HepG2 (cell line): ENCODE data around the gene SLC26A4. TPM values are rescaled to one million over a fixed set of nuclear protein-coding genes. Genes with fewer than 3 reads are reported as not detected.

Experiments
- BHLHE40 ChIP-seq: IDR thresholded peaks from 2 replicates; pipeline ENCODE4 v1.6.1; 2011; ENCODE audit warnings: low read length, improper control_type of control experiment
- CHD4 ChIP-seq: fragments of 200-600 bp; sonication (generic); IDR thresholded peaks from 2 replicates; pipeline ENCODE4 v1.7.0; 2017; ENCODE audit warnings: mild to moderate bottlenecking, low read length, borderline replicate concordance
- GPN1 ChIP-seq: sonication (generic); formaldehyde crosslinking; IDR thresholded peaks from 2 replicates; pipeline ENCODE4 v1.5.1; 2020; ENCODE audit warnings: missing genetic modification reagents, borderline replicate concordance
- HNF4G ChIP-seq, 2 experiments: sonication (generic) in 1 of 2; formaldehyde crosslinking in 1 of 2; IDR thresholded peaks; 2 replicates each; pipeline versions ENCODE4 v1.4.0 to v1.6.1; 2011 to 2020; ENCODE audit warnings: borderline replicate concordance in 2 of 2, low read depth in 2 of 2, mild to moderate bottlenecking in 2 of 2, low read length in 1 of 2, missing genetic modification reagents in 1 of 2, moderate library complexity in 1 of 2
- ISL2 ChIP-seq: sonication (generic); formaldehyde crosslinking; IDR thresholded peaks from 2 replicates; pipeline ENCODE4 v1.5.0; 2020; ENCODE audit warnings: missing genetic modification reagents
- MAF1 ChIP-seq: sonication (generic); formaldehyde crosslinking; IDR thresholded peaks from 2 replicates; pipeline ENCODE4 v1.5.0; 2020; ENCODE audit warnings: missing genetic modification reagents, borderline replicate concordance
- MED1 ChIP-seq: sonication (generic); formaldehyde crosslinking; IDR thresholded peaks from 2 replicates; pipeline ENCODE4 v1.4.0; 2020; ENCODE audit warnings: missing genetic modification reagents
- PHF5A ChIP-seq: IDR thresholded peaks from one replicate; pipeline ENCODE4 v1.6.1; 2018; ENCODE audit warnings: low read depth, missing genetic modification reagents; ENCODE audit not compliant: unreplicated experiment
- SMAD9 ChIP-seq: sonication (generic); formaldehyde crosslinking; IDR thresholded peaks from 2 replicates; pipeline ENCODE4 v1.5.1; 2020; ENCODE audit warnings: mild to moderate bottlenecking, missing genetic modification reagents
- SYNCRIP ChIP-seq: fragments of 200-400 bp; formaldehyde crosslinking; IDR thresholded peaks from 2 replicates; pipeline ENCODE4 v1.6.1; 2018; ENCODE audit warnings: mild to moderate bottlenecking, low read depth, low read length; ENCODE audit not compliant: insufficient read depth
- TAF1 ChIP-seq: sonication (generic); formaldehyde crosslinking; IDR thresholded peaks from 2 replicates; pipeline ENCODE4 v1.4.0; 2020; ENCODE audit warnings: missing genetic modification reagents
- THAP11 ChIP-seq: IDR thresholded peaks from 2 replicates; pipeline ENCODE4 v1.6.1; 2016; ENCODE audit warnings: missing biosample characterization, missing genetic modification reagents
- ZMYM4 ChIP-seq: sonication (generic); formaldehyde crosslinking; IDR thresholded peaks from 2 replicates; pipeline ENCODE4 v1.8.1; 2023; ENCODE audit warnings: mild to moderate bottlenecking, missing genetic modification reagents
- ZNF230 ChIP-seq: sonication (generic); formaldehyde crosslinking; IDR thresholded peaks from 2 replicates; pipeline ENCODE4 v1.4.0; 2020; ENCODE audit warnings: mild to moderate bottlenecking, missing genetic modification reagents
- ZNF337 ChIP-seq: sonication (generic); formaldehyde crosslinking; IDR thresholded peaks from 2 replicates; pipeline ENCODE4 v1.5.1; 2020; ENCODE audit warnings: missing genetic modification reagents, low read depth, mild to moderate bottlenecking, borderline replicate concordance
- ZNF607 ChIP-seq: sonication (generic); formaldehyde crosslinking; IDR thresholded peaks from 2 replicates; pipeline ENCODE4 v1.5.1; 2020; ENCODE audit warnings: missing genetic modification reagents, mild to moderate bottlenecking, borderline replicate concordance
- ZNF616 ChIP-seq: sonication (generic); formaldehyde crosslinking; IDR thresholded peaks from 2 replicates; pipeline ENCODE4 v1.5.0; 2020; ENCODE audit warnings: low read depth, mild to moderate bottlenecking, missing genetic modification reagents
- polyA plus RNA-seq, 8 experiments: library from polyadenylated mRNA; depleted of rRNA in 3 of 8; stranded (reverse) in 7 of 8; unstranded in 1 of 8; fragments of >200 nt; fragmentation: Illumina TruSeq in 4 of 8; extraction: Trizol in 4 of 8; gene quantifications; 2 replicates each; pipeline versions ENCODE4 v1.2.1 to v1.2.3, GENCODE V29; 2011 to 2016; ENCODE audit warnings: low read depth in 4 of 8, missing spikeins in 1 of 8, mixed read lengths in 1 of 8; ENCODE audit not compliant: insufficient read depth in 1 of 8
- total RNA-seq, 5 experiments: library from RNA; depleted of rRNA; stranded (reverse); fragments of >200 nt; fragmentation: Illumina TruSeq; extraction: Trizol; gene quantifications; 2 replicates each; pipeline ENCODE4 v1.2.3, GENCODE V29; 2016; ENCODE audit warnings: low read depth in 1 of 5
- TF ChIP-seq, protein P1 (sequence below), 2 experiments: sonication (generic) in 1 of 2; formaldehyde crosslinking in 1 of 2; IDR thresholded peaks; 2 replicates each; pipeline versions ENCODE4 v1.6.1 to v1.9.0; 2014 to 2022; ENCODE audit warnings: antibody characterized with exemption in 1 of 2, borderline replicate concordance in 1 of 2, inconsistent platforms in 1 of 2, low read depth in 1 of 2, missing genetic modification reagents in 1 of 2
- TF ChIP-seq, protein P2 (sequence below): conservative IDR thresholded peaks from 2 replicates; pipeline ENCODE4 v1.6.1; 2018; ENCODE audit warnings: missing genetic modification reagents
- TF ChIP-seq, protein P3 (sequence below): sonication (generic); formaldehyde crosslinking; IDR thresholded peaks from 2 replicates; pipeline ENCODE4 v1.9.0; 2021; ENCODE audit warnings: missing genetic modification reagents, mild to moderate bottlenecking, borderline replicate concordance

SLC26A4 gene
- total and polyA plus RNA-seq, 2 of the 13 experiments (the other 11 are each of a cell fraction or from before 2014, with no cell fraction given) = 0.08 to 0.11 TPM

DNA sequence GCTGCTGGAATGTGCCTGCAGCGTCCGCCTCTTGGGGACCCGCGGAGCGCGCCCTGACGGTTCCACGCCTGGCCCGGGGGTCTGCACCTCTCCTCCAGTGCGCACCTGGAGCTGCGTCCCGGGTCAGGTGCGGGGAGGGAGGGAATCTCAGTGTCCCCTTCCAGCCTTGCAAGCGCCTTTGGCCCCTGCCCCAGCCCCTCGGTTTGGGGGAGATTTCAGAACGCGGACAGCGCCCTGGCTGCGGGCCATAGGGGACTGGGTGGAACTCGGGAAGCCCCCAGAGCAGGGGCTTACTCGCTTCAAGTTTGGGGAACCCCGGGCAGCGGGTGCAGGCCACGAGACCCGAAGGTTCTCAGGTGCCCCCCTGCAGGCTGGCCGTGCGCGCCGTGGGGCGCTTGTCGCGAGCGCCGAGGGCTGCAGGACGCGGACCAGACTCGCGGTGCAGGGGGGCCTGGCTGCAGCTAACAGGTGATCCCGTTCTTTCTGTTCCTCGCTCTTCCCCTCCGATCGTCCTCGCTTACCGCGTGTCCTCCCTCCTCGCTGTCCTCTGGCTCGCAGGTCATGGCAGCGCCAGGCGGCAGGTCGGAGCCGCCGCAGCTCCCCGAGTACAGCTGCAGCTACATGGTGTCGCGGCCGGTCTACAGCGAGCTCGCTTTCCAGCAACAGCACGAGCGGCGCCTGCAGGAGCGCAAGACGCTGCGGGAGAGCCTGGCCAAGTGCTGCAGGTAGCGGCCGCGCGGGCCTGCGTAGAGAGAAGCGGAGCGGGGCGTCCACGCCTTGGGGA lies 645 bp downstream of the SLC26A4 start (continued):
- TF ChIP-seq ZNF230 (CRISPR knock-in tag) = no peak
- TF ChIP-seq, protein P1, sequence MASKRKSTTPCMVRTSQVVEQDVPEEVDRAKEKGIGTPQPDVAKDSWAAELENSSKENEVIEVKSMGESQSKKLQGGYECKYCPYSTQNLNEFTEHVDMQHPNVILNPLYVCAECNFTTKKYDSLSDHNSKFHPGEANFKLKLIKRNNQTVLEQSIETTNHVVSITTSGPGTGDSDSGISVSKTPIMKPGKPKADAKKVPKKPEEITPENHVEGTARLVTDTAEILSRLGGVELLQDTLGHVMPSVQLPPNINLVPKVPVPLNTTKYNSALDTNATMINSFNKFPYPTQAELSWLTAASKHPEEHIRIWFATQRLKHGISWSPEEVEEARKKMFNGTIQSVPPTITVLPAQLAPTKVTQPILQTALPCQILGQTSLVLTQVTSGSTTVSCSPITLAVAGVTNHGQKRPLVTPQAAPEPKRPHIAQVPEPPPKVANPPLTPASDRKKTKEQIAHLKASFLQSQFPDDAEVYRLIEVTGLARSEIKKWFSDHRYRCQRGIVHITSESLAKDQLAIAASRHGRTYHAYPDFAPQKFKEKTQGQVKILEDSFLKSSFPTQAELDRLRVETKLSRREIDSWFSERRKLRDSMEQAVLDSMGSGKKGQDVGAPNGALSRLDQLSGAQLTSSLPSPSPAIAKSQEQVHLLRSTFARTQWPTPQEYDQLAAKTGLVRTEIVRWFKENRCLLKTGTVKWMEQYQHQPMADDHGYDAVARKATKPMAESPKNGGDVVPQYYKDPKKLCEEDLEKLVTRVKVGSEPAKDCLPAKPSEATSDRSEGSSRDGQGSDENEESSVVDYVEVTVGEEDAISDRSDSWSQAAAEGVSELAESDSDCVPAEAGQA (IDR thresholded peaks at IDR 0.05; ENCODE audit: low read depth) = no peak
- TF ChIP-seq, protein P1 (CRISPR knock-in tag; IDR thresholded peaks at IDR 0.05; ENCODE audit: borderline replicate concordance) = no peak
- TF ChIP-seq, protein P2, sequence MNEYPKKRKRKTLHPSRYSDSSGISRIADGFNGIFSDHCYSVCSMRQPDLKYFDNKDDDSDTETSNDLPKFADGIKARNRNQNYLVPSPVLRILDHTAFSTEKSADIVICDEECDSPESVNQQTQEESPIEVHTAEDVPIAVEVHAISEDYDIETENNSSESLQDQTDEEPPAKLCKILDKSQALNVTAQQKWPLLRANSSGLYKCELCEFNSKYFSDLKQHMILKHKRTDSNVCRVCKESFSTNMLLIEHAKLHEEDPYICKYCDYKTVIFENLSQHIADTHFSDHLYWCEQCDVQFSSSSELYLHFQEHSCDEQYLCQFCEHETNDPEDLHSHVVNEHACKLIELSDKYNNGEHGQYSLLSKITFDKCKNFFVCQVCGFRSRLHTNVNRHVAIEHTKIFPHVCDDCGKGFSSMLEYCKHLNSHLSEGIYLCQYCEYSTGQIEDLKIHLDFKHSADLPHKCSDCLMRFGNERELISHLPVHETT = no peak
- no peak for TF ChIP-seq CHD4
- TF ChIP-seq, protein P3, sequence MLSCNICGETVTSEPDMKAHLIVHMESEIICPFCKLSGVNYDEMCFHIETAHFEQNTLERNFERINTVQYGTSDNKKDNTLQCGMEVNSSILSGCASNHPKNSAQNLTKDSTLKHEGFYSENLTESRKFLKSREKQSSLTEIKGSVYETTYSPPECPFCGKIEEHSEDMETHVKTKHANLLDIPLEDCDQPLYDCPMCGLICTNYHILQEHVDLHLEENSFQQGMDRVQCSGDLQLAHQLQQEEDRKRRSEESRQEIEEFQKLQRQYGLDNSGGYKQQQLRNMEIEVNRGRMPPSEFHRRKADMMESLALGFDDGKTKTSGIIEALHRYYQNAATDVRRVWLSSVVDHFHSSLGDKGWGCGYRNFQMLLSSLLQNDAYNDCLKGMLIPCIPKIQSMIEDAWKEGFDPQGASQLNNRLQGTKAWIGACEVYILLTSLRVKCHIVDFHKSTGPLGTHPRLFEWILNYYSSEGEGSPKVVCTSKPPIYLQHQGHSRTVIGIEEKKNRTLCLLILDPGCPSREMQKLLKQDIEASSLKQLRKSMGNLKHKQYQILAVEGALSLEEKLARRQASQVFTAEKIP (CRISPR knock-in tag) = no peak
- TF ChIP-seq TAF1 (CRISPR knock-in tag) = no peak
- TF ChIP-seq ZNF607 = no peak
- no peak for TF ChIP-seq ZNF337 (CRISPR knock-in tag)
- no peak for TF ChIP-seq THAP11
- 0 out of 2 replicates have a peak, but pooled peaks have one; percentile 10 for TF ChIP-seq MED1 (CRISPR knock-in tag)
- TF ChIP-seq PHF5A (CRISPR knock-in tag) = no peak
- no peak for TF ChIP-seq ISL2 (CRISPR knock-in tag)
- TF ChIP-seq SMAD9 (CRISPR knock-in tag) = no peak
- TF ChIP-seq MAF1 (CRISPR knock-in tag) = no peak
- no peak for TF ChIP-seq GPN1 (CRISPR knock-in tag)
- TF ChIP-seq ZMYM4 (CRISPR knock-in tag) = no peak; the same call in 1 of the 2 replicates
- no peak for TF ChIP-seq SYNCRIP
- no peak for TF ChIP-seq ZNF616 (CRISPR knock-in tag)
- peak; percentile 30; the same call in 1 of the 2 replicates for TF ChIP-seq BHLHE40
- no peak for TF ChIP-seq HNF4G (IDR thresholded peaks at IDR 0.05; ENCODE audit: borderline replicate concordance, low read depth, low read length)
- TF ChIP-seq HNF4G (CRISPR knock-in tag; IDR thresholded peaks at IDR 0.05; ENCODE audit: borderline replicate concordance, low read depth) = no peak
